ENCODE results near the gene PPP2R5D.
A peak's percentile ranks its signal among the peaks of the same experiment; 100 is the strongest.
"Not testable (repeated sequence)": the region's sequence is repeated elsewhere in the genome, so short reads cannot be mapped to it uniquely, and the experiment has no call there.

PPP2R5D gene

GRCh38 chr6:42996513-42996912, 12.1 kb downstream of the PPP2R5D start:
- no peak for DNase-seq

GRCh38 chr6:42998205-42998604, 13.8 kb downstream of the PPP2R5D start:
- DNase-seq, result not testable (repeated sequence)

- DNase-seq, result no peak
Measured at GRCh38 chr6:43001843-43002242, 17.5 kb downstream of the PPP2R5D start.

- no peak for DNase-seq
Measured at GRCh38 chr6:43005844-43006243, 21.5 kb downstream of the PPP2R5D start.

- DNase-seq, result no peak
Measured at GRCh38 chr6:43006251-43006650, 21.9 kb downstream of the PPP2R5D start.

GRCh38 chr6:43007126-43007525, 22.8 kb downstream of the PPP2R5D start:
- no peak for DNase-seq

GRCh38 chr6:43009124-43009523, 24.8 kb downstream of the PPP2R5D start:
- no peak for DNase-seq

- DNase-seq, result no peak
Measured at GRCh38 chr6:43011207-43011606, 26.8 kb downstream of the PPP2R5D start.

- no peak for DNase-seq
Measured at GRCh38 chr6:43012364-43012763, 28.0 kb downstream of the PPP2R5D start.

- DNase-seq, result no peak
Measured at GRCh38 chr6:43013097-43013842, 28.9 kb downstream of the PPP2R5D start.

GRCh38 chr6:43013843-43014433, 29.6 kb downstream of the PPP2R5D start, which contains the start of the genes KLHDC3 and MEA1:
Gene KLHDC3 (plus strand): TSS chr6:43014249. CDS start chr6:43017193, 2,944 bp downstream.
Gene MEA1 (minus strand): TSS chr6:43013946. CDS start chr6:43013813, 133 bp downstream.
- peak; percentile 99 for DNase-seq

GRCh38 chr6:43014434-43014909, 30.1 kb downstream of the PPP2R5D start:
- no peak for DNase-seq

GRCh38 chr6:43016176-43016942, 32.0 kb downstream of the PPP2R5D start:
- DNase-seq, result no peak

GRCh38 chr6:43016943-43017334, 32.6 kb downstream of the PPP2R5D start:
- no peak for DNase-seq

- no peak for DNase-seq
Measured at GRCh38 chr6:43019152-43019551, 34.8 kb downstream of the PPP2R5D start.

GRCh38 chr6:43020052-43020705, 35.8 kb downstream of the PPP2R5D start:
- DNase-seq, result no peak

GRCh38 chr6:43020847-43021246, 36.5 kb downstream of the PPP2R5D start:
- DNase-seq, result no peak

GRCh38 chr6:43021270-43022047, 37.1 kb downstream of the PPP2R5D start, which contains the start of gene RRP36:
Gene RRP36 (plus strand): TSS chr6:43021623. CDS start chr6:43021655, 32 bp downstream.
- peak; percentile 59 for DNase-seq

- no peak for DNase-seq
Measured at GRCh38 chr6:43024436-43024835, 40.1 kb downstream of the PPP2R5D start.

- DNase-seq, result no peak
Measured at GRCh38 chr6:43026365-43026764, 42.0 kb downstream of the PPP2R5D start.

GRCh38 chr6:43029120-43029519, 44.8 kb downstream of the PPP2R5D start:
- no peak for DNase-seq

- DNase-seq, result no peak
Measured at GRCh38 chr6:43032326-43032725, 48.0 kb downstream of the PPP2R5D start.

All from NK-92 treated with Interleukin-12 subunit alpha and Interleukin-12 subunit beta, amount 100 ng/mL, for 24 hours (cell line).